ENCODE results near the gene XPOT.

GRCh38 chr12:64383675-64384074, 20.5 kb upstream of the XPOT start:
- TF ChIP-seq, protein P1, sequence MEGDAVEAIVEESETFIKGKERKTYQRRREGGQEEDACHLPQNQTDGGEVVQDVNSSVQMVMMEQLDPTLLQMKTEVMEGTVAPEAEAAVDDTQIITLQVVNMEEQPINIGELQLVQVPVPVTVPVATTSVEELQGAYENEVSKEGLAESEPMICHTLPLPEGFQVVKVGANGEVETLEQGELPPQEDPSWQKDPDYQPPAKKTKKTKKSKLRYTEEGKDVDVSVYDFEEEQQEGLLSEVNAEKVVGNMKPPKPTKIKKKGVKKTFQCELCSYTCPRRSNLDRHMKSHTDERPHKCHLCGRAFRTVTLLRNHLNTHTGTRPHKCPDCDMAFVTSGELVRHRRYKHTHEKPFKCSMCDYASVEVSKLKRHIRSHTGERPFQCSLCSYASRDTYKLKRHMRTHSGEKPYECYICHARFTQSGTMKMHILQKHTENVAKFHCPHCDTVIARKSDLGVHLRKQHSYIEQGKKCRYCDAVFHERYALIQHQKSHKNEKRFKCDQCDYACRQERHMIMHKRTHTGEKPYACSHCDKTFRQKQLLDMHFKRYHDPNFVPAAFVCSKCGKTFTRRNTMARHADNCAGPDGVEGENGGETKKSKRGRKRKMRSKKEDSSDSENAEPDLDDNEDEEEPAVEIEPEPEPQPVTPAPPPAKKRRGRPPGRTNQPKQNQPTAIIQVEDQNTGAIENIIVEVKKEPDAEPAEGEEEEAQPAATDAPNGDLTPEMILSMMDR (conservative IDR thresholded peaks at IDR 0.05; ENCODE audit: low read length): no peak
- TF ChIP-seq EZH2phosphoT487 (IDR thresholded peaks at IDR 0.05; ENCODE audit: borderline replicate concordance): no peak
